Glutamatergic neuron (in vitro differentiated cells): ENCODE measurements around the gene SEC61A2. TPM values are rescaled to one million over a fixed set of nuclear protein-coding genes. Genes with fewer than 3 reads are reported as not detected.

ENCODE experiments used
- DNase-seq: peaks from one replicate; pipeline ENCODE4 v3.0.0; 2022
- H3K27ac Mint-ChIP-seq: one replicate; pipeline ENCODE4 v1.8.0; 2020; ENCODE audit warnings: mild to moderate bottlenecking, mixed read lengths, inconsistent platforms; ENCODE audit not compliant: unreplicated experiment
- H3K27me3 Mint-ChIP-seq: one replicate; pipeline ENCODE4 v1.8.0; 2020; ENCODE audit warnings: mild to moderate bottlenecking, moderate library complexity, mixed read lengths, inconsistent platforms; ENCODE audit not compliant: unreplicated experiment
- H3K36me3 Mint-ChIP-seq: one replicate; pipeline ENCODE4 v1.8.0; 2020; ENCODE audit warnings: mild to moderate bottlenecking, mixed read lengths, inconsistent platforms; ENCODE audit not compliant: unreplicated experiment
- H3K4me1 Mint-ChIP-seq: one replicate; pipeline ENCODE4 v1.8.0; 2020; ENCODE audit warnings: mild to moderate bottlenecking, low read depth, mixed read lengths, inconsistent platforms; ENCODE audit not compliant: unreplicated experiment
- H3K4me3 Mint-ChIP-seq: one replicate; pipeline ENCODE4 v1.8.0; 2020; ENCODE audit warnings: mild to moderate bottlenecking, mixed read lengths, inconsistent platforms; ENCODE audit not compliant: unreplicated experiment
- H3K9me3 Mint-ChIP-seq: one replicate; pipeline ENCODE4 v1.8.0; 2020; ENCODE audit warnings: mild to moderate bottlenecking, moderate library complexity, mixed read lengths, inconsistent platforms; ENCODE audit not compliant: unreplicated experiment
- total RNA-seq: library from RNA; stranded (reverse); fragmentation: NEBNext Ultra II Directional; extraction: Animal tissue kit (Norgen Biotek cat#: 25700); gene quantifications from one replicate; pipeline ENCODE4 v1.2.1, GENCODE V29; 2021; ENCODE audit not compliant: unreplicated experiment
- TF ChIP-seq, protein P1 (sequence below): fragments of 200-600 bp; sonication (generic); IDR thresholded peaks from one replicate; pipeline ENCODE4 v1.5.0; 2021; ENCODE audit not compliant: partially characterized antibody, unreplicated experiment

Gene SEC61A2
- total RNA-seq, 1 donor from 2014 or later, result 24.4 TPM

DNA sequence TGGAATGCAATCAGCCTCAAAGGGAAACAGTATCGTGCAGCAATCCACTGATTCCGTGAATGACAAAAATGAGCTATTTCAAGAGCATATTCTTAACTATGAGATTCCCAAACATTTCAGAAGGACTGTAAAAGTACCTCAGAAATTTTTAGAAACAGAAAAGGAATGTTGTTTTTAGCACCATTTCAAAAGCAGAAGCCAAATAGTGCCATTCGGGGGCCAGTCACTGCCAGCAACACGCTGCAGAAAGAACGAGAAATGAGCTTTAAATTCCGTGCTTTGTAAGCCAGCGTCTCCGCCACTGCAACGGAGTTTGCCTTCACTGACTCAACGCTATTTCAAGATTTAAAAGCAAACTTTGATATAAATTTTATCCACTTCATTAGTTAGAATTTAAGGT, 59.9 kb downstream of the SEC61A2 start:
- TF ChIP-seq, protein P1, sequence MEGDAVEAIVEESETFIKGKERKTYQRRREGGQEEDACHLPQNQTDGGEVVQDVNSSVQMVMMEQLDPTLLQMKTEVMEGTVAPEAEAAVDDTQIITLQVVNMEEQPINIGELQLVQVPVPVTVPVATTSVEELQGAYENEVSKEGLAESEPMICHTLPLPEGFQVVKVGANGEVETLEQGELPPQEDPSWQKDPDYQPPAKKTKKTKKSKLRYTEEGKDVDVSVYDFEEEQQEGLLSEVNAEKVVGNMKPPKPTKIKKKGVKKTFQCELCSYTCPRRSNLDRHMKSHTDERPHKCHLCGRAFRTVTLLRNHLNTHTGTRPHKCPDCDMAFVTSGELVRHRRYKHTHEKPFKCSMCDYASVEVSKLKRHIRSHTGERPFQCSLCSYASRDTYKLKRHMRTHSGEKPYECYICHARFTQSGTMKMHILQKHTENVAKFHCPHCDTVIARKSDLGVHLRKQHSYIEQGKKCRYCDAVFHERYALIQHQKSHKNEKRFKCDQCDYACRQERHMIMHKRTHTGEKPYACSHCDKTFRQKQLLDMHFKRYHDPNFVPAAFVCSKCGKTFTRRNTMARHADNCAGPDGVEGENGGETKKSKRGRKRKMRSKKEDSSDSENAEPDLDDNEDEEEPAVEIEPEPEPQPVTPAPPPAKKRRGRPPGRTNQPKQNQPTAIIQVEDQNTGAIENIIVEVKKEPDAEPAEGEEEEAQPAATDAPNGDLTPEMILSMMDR, result no peak
- Mint-ChIP-seq H3K27ac (no peak overlapping the region), H3K27me3 (no peaks in the 10 kb centered on the region), H3K4me1 (peaks cover 8% of the 10 kb centered on the region), H3K9me3 (no peaks in the 10 kb centered on the region), H3K4me3 (no peak overlapping the region), H3K36me3 (no peaks in the 10 kb centered on the region)
- no peak for DNase-seq

DNA sequence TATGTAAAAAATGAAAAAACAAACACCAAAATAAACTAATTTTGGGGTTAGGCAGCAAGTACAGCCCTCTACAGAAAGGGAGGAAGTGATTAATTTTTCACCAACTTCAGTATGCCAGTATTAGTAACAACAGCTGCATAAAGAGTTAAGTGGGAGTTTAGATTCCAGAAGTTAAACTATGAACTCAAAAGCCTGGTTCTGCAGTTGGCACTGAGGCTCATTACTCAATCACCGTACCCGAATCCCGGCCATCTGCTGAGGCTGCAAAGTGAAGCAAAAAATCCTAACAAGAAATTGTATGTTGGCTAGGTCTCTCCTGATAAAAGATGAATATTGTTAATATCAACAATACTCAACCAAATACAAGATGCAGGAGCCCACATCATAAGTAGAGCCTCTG, 62.2 kb downstream of the SEC61A2 start:
- Mint-ChIP-seq H3K27me3 (peaks cover 6% of the 10 kb centered on the region), H3K4me3 (no peak overlapping the region), H3K9me3 (peaks cover 11% of the 10 kb centered on the region), H3K27ac (no peak overlapping the region), H3K4me1 (peaks cover 11% of the 10 kb centered on the region), H3K36me3 (no peaks in the 10 kb centered on the region)
- no peak for DNase-seq
- TF ChIP-seq, protein P1, result no peak

DNA sequence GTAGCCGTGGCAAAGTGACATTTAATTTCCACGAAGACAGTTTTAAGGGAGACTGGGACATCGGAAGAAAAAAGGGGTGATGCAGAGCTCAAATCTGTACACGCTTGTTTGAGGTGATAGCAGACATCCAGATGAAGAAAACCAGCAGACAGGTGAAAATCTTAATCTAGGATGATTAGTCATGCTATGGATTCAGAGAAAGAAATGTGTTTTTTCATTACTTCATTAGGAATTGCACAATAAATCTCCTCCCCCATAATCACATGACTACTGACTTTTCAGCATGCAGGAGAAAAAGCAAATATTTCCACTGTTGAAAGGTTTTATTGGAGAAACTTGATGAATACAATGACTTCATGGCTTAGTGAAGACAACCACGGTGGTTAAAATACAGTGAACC, 63.7 kb downstream of the SEC61A2 start:
- Mint-ChIP-seq H3K27me3 (peaks cover 6% of the 10 kb centered on the region), H3K4me3 (no peak overlapping the region), H3K9me3 (peaks cover 12% of the 10 kb centered on the region), H3K27ac (no peak overlapping the region), H3K4me1 (peaks cover 11% of the 10 kb centered on the region), H3K36me3 (no peaks in the 10 kb centered on the region)
- TF ChIP-seq, protein P1, result no peak
- no peak for DNase-seq

DNA sequence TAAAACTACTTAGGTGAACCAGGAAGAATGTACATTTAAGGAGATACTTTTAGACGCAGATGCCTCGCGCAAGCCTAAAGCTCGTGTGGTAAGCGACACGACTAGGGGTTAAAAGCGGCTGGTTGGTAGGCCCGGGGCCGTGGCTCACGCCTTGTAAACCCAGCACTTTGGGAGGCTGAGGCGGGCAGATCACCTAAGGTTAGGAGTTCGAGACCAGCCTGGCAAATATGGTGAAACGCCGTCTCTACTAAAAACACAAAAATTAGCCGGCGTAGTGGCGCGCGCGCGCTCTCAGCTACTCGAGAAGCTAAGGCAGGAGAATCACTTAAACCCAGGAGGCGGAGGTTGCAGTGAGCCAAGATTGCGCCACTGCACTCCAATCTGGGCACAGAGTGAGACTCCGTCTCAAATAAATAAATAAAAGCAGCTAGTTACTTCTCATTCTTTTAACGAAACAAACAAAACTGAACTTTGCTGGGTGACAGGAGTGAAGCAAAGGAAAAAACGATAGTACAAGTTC, 65.3 kb downstream of the SEC61A2 start:
- peaks cover 6% of the 10 kb centered on the region for H3K27me3 Mint-ChIP-seq

DNA sequence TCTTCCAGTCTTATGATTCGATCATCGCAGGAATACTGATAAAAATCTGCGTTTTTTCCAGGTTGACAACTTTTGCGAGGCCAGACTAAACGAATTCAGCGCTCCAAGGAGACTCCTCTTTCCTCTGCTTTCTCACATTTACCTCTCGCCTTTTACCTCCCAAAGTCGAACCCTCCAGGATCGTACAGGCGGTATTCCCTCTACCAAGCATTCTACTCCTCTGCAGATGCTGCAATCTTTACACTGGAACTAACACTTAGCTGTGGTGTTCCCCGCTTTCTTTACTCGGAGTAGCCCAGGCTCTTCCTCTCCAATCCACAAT, 65.8 kb downstream of the SEC61A2 start:
- TF ChIP-seq, protein P1, result no peak
- Mint-ChIP-seq H3K36me3 (no peaks in the 10 kb centered on the region), H3K9me3 (peaks cover 12% of the 10 kb centered on the region), H3K27ac (peak overlapping the region; percentile 99), H3K4me1 (peaks cover 11% of the 10 kb centered on the region), H3K4me3 (peak overlapping the region; percentile 99), H3K27me3 (peaks cover 6% of the 10 kb centered on the region)
- no peak for DNase-seq

More for the DNA sequence above, 65.3 kb downstream of the SEC61A2 start:
- Mint-ChIP-seq H3K9me3 (peaks cover 12% of the 10 kb centered on the region), H3K36me3 (no peaks in the 10 kb centered on the region), H3K4me3 (peak overlapping the region; percentile 99), H3K27ac (peak overlapping the region; percentile 99), H3K4me1 (peaks cover 11% of the 10 kb centered on the region)
- DNase-seq, result peak; percentile 22
- TF ChIP-seq, protein P1, result no peak
